Measurements from ENCODE around the gene INTS11. TPM values are rescaled to one million over a fixed set of nuclear protein-coding genes. Genes with fewer than 3 reads are reported as not detected.

INTS11 gene
- total RNA-seq, 1 experiment from 2014 or later, result 139 TPM

DNA sequence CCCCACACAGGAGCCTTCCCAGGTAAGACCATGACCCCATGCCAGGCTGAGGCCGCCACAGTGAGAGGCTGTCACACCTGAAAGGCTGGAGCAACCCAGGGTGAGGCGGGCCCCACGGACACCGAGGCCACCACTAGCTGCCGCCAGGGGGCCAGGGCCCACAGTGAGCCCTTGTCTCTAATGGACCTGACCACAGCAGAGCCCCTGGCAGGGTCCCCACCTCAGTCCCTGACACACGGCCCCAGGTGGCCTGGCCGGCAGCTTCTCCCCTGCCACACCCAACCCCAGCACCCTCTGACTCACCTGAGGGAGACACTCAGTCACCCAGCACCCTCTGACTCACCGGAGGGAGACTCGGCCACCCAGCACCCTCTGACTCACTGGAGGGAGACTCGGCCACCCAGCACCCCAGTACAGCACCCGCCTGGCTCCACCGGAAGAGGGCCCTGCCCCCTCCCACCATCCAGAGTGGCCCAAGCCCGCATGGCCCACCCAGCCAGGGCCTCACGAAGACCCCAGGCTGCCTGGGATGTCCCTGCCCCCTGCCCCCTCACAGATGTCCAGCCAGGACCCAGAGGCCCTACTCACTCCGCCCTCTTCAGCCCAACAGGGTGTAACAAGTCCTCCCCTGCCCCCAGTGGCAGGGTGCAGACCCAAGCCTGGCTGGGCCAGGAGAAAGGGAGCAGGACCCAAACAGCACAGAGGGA lies 20.3 kb upstream of the INTS11 start:
- peaks cover 21 to 25% (median 23%) of the 10 kb centered on the region in 3 experiments for H3K36me3 Mint-ChIP-seq (ENCODE audit: insufficient read depth in 1 of 3, low read depth in 3 of 3)
- no CpG with 5 or more reads among the region's 15 CpGs for WGBS (ENCODE audit: extremely low coverage, insufficient read length, low lambda C conversion rate)
- no peak overlapping the region for H2BK120ac ChIP-seq (ENCODE audit: low read depth, low read length, poor library complexity, severe bottlenecking)
- no peak overlapping the region for H3T11ph ChIP-seq (ENCODE audit: low read length)
- H3K27me3 ChIP-seq (ENCODE audit: insufficient read depth, low read length), result no peaks in the 10 kb centered on the region
- no peak overlapping the region for H2BK15ac ChIP-seq (ENCODE audit: low read depth, low read length)
- no peak for DNase-seq
- TF ChIP-seq, protein P1, sequence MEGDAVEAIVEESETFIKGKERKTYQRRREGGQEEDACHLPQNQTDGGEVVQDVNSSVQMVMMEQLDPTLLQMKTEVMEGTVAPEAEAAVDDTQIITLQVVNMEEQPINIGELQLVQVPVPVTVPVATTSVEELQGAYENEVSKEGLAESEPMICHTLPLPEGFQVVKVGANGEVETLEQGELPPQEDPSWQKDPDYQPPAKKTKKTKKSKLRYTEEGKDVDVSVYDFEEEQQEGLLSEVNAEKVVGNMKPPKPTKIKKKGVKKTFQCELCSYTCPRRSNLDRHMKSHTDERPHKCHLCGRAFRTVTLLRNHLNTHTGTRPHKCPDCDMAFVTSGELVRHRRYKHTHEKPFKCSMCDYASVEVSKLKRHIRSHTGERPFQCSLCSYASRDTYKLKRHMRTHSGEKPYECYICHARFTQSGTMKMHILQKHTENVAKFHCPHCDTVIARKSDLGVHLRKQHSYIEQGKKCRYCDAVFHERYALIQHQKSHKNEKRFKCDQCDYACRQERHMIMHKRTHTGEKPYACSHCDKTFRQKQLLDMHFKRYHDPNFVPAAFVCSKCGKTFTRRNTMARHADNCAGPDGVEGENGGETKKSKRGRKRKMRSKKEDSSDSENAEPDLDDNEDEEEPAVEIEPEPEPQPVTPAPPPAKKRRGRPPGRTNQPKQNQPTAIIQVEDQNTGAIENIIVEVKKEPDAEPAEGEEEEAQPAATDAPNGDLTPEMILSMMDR (conservative IDR thresholded peaks at IDR 0.05), result peak; percentile 61
- H4K5ac ChIP-seq (ENCODE audit: insufficient read length, low read depth, low read length), result no peak overlapping the region
- peaks cover 3% of the 10 kb centered on the region for H4K20me1 ChIP-seq (ENCODE audit: control insufficient read depth, insufficient read depth, insufficient read length)
- no peak overlapping the region for H3K27ac ChIP-seq (ENCODE audit: insufficient read length, low read depth, low read length)
- H3K27ac Mint-ChIP-seq, result no peak overlapping the region
- no peak overlapping the region for H2BK20ac ChIP-seq (ENCODE audit: low read depth, low read length, poor library complexity, severe bottlenecking)
- no peak overlapping the region for H4K91ac ChIP-seq (ENCODE audit: insufficient read length, low read depth, low read length)
- no peaks in the 10 kb centered on the region; the same call in 1 of the 2 replicates for H3K4me1 ChIP-seq (ENCODE audit: insufficient read depth, low read length)
- no peak overlapping the region for H2AK5ac ChIP-seq (ENCODE audit: insufficient read length, low read length)
- H3K79me1 ChIP-seq (ENCODE audit: insufficient read depth, low read depth, low read length, poor library complexity, severe bottlenecking), result peaks cover 13% of the 10 kb centered on the region
- H3K9ac ChIP-seq (ENCODE audit: extremely low read depth, insufficient read length, low read length), result no peak overlapping the region
- no peak overlapping the region for H2BK5ac ChIP-seq (ENCODE audit: insufficient read length, low read length)
- H3K23ac ChIP-seq (ENCODE audit: insufficient read length, low read depth, low read length), result no peak overlapping the region
- H3K23me2 ChIP-seq (ENCODE audit: insufficient read length, low read depth, low read length, poor library complexity, severe bottlenecking), result peaks cover 9% of the 10 kb centered on the region
- H3K27me3 Mint-ChIP-seq (ENCODE audit: low read depth), result no peaks in the 10 kb centered on the region
- no peak overlapping the region for H4K8ac ChIP-seq (replicated peaks; ENCODE audit: insufficient read length, low read depth, low read length)
- H2AFZ ChIP-seq (ENCODE audit: low read length), result no peak overlapping the region
- H3K18ac ChIP-seq (ENCODE audit: insufficient read length, low read depth, low read length), result no peak overlapping the region
- no peak overlapping the region for H2BK12ac ChIP-seq (ENCODE audit: insufficient read length, low read depth, low read length)
- peaks cover 3% of the 10 kb centered on the region; the same call in 1 of the 2 replicates for H3K79me2 ChIP-seq (ENCODE audit: insufficient read depth, low read length)
- H3K4me1 Mint-ChIP-seq, result peaks cover 6 to 15% of the 10 kb centered on the region in 2 experiments
- no peaks in the 10 kb centered on the region for H3K9me3 ChIP-seq (ENCODE audit: control insufficient read depth, low read depth, low read length)
- H3K4me2 ChIP-seq (ENCODE audit: insufficient read depth, insufficient read length, low read length), result no peak overlapping the region
- no peak overlapping the region for H3K4me3 Mint-ChIP-seq
- H3K9me3 Mint-ChIP-seq, result peaks cover 0 to 8% of the 10 kb centered on the region in 2 experiments; a peak in 3 of 5 replicates
- H3K56ac ChIP-seq (ENCODE audit: insufficient read length, low read depth, low read length), result no peak overlapping the region
- no peak overlapping the region for H3K4ac ChIP-seq (ENCODE audit: low read depth, low read length)
- no peak overlapping the region for H3K14ac ChIP-seq (ENCODE audit: insufficient read depth, low read length)
